Measurements from ENCODE around the gene LRRC34. TPM values are rescaled to one million over a fixed set of nuclear protein-coding genes. Genes with fewer than 3 reads are reported as not detected.

Gene LRRC34
- total and polyA plus RNA-seq, 10 of the 15 experiments (the other 5 are each of a cell fraction or from before 2014, with no cell fraction given) = 0.24 to 3.7 (median 1.7) TPM

DNA sequence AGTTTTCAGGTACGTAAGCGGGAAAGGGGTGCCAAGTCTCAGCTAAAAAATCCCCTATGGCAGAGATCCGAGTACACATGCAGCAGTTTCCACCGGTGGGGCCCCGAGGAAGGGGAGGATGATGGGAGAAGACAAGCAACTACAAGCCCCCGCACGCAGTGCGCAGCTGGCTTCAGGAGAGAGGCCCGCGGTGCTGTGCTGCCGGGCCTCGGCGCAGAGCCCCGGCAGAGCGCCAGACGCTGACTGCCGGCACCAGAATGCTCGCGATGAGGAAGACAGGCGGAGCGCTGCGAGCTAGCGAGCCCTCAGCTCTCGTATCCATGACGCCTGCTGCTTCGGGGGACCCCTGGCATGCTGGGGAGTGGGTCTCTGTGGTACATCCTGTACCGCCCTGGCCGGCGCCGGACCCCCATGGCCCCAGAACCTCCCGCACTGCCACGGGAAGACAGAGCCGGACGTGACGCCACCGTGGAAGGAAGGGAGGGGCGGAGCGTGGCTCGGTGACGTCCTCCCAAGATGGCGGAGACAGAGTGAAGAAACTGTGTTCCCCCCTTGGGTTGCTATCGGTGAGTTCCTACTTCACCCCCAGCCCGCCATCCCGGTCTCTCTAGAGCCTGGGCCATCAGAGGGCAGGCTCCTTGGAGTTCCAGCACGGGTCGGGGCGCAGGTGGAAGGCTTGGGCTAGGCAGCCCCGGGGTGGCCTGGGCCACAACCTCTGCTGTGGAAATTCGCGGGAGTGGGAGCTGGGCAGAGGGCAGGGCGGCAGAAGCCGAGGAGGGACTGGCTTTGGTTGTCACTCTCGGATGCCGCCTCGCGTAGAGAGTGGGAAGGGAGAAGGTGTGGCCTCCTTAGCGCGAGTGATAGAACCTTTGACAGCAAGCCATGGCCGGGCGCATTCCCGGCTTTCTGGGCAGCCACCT lies 39.5 kb downstream of the LRRC34 start, which contains the start of gene MYNN (continued):
- TF ChIP-seq ZNF592 (IDR thresholded peaks at IDR 0.05) (no peak), RUNX3 (IDR thresholded peaks at IDR 0.05; ENCODE audit: low read length) (peak; percentile 45; the same call in 1 of the 2 replicates), MTA2 (IDR thresholded peaks at IDR 0.05; ENCODE audit: low read depth) (peak; percentile 8; the same call in 1 of the 2 replicates), ATF7 (IDR thresholded peaks at IDR 0.05; ENCODE audit: low read depth) (peak; percentile 86), CHD1 (IDR thresholded peaks at IDR 0.05; ENCODE audit: low read depth, low read length) (0 out of 2 replicates have a peak, but pooled peaks have one; percentile 39), MAX (IDR thresholded peaks at IDR 0.05; ENCODE audit: low read depth, low read length) (peak; percentile 22; the same call in 1 of the 2 replicates), PAX8 (IDR thresholded peaks at IDR 0.05) (no peak), HCFC1 (IDR thresholded peaks at IDR 0.05; ENCODE audit: low read length) (no peak; the same call in 1 of the 2 replicates), NFYA (IDR thresholded peaks at IDR 0.05; ENCODE audit: borderline replicate concordance, low read depth, low read length) (no peak), IKZF2 (IDR thresholded peaks at IDR 0.05) (peak; percentile 32 to 42; a peak in 3 of 4 replicates), ZBTB4 (CRISPR knock-in tag; IDR thresholded peaks at IDR 0.05) (no peak), MYB (IDR thresholded peaks at IDR 0.05; ENCODE audit: borderline replicate concordance, low read depth, low read length) (no peak), HSF1 (IDR thresholded peaks at IDR 0.05; ENCODE audit: low read depth, low read length) (no peak)
- TF ChIP-seq, protein P1, sequence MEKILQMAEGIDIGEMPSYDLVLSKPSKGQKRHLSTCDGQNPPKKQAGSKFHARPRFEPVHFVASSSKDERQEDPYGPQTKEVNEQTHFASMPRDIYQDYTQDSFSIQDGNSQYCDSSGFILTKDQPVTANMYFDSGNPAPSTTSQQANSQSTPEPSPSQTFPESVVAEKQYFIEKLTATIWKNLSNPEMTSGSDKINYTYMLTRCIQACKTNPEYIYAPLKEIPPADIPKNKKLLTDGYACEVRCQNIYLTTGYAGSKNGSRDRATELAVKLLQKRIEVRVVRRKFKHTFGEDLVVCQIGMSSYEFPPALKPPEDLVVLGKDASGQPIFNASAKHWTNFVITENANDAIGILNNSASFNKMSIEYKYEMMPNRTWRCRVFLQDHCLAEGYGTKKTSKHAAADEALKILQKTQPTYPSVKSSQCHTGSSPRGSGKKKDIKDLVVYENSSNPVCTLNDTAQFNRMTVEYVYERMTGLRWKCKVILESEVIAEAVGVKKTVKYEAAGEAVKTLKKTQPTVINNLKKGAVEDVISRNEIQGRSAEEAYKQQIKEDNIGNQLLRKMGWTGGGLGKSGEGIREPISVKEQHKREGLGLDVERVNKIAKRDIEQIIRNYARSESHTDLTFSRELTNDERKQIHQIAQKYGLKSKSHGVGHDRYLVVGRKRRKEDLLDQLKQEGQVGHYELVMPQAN (conservative IDR thresholded peaks at IDR 0.05) = peak; percentile 47; the same call in 1 of the 2 replicates
- TF ChIP-seq, protein P2, sequence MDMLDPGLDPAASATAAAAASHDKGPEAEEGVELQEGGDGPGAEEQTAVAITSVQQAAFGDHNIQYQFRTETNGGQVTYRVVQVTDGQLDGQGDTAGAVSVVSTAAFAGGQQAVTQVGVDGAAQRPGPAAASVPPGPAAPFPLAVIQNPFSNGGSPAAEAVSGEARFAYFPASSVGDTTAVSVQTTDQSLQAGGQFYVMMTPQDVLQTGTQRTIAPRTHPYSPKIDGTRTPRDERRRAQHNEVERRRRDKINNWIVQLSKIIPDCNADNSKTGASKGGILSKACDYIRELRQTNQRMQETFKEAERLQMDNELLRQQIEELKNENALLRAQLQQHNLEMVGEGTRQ (IDR thresholded peaks at IDR 0.05; ENCODE audit: borderline replicate concordance, low read depth, low read length) = no peak
